MM.1S (cell line): ENCODE measurements around the gene DPY19L3.

Source experiments
- DNase-seq: peaks from one replicate; pipeline ENCODE4 v3.0.0-alpha.2; 2015
- H2AFZ ChIP-seq: fragments of 300-600 bp; sonication (generic); 2 replicates; pipeline ENCODE4 v1.6.0; 2016; ENCODE audit warnings: antibody characterized with exemption, low read length
- H3F3A ChIP-seq: fragments of 300-600 bp; sonication (generic); 2 replicates; pipeline ENCODE4 v1.6.1; 2016; ENCODE audit warnings: mild to moderate bottlenecking, antibody characterized with exemption, low read length, moderate library complexity, mixed read lengths; ENCODE audit not compliant: insufficient read depth
- H3K27ac ChIP-seq: fragments of 300-600 bp; sonication (generic); 2 replicates; pipeline ENCODE4 v1.5.1; 2016; ENCODE audit warnings: mild to moderate bottlenecking, low read length
- H3K27me3 ChIP-seq: fragments of 300-600 bp; sonication (generic); replicated peaks from 2 replicates; pipeline ENCODE4 v1.6.0; 2016; ENCODE audit warnings: low read length; ENCODE audit not compliant: insufficient read depth
- H3K36me3 ChIP-seq: fragments of 300-600 bp; sonication (generic); replicated peaks from 2 replicates; pipeline ENCODE4 v1.6.1; 2016; ENCODE audit warnings: mild to moderate bottlenecking, low read length, mixed read lengths; ENCODE audit not compliant: insufficient read depth
- H3K4me1 ChIP-seq: fragments of 300-600 bp; sonication (generic); 2 replicates; pipeline ENCODE4 v1.6.1; 2016; ENCODE audit warnings: low read length, mixed read lengths
- H3K4me2 ChIP-seq: fragments of 300-600 bp; sonication (generic); 2 replicates; pipeline ENCODE4 v1.6.0; 2016; ENCODE audit warnings: low read depth, low read length
- H3K4me3 ChIP-seq: fragments of 300-600 bp; sonication (generic); 2 replicates; pipeline ENCODE4 v1.5.1; 2016; ENCODE audit warnings: low read length, mixed read lengths
- H3K79me2 ChIP-seq: fragments of 300-600 bp; sonication (generic); 2 replicates; pipeline ENCODE4 v1.6.1; 2016; ENCODE audit warnings: mixed run types, low read length, mixed read lengths
- H3K9ac ChIP-seq: fragments of 300-600 bp; sonication (generic); 2 replicates; pipeline ENCODE4 v1.6.1; 2016; ENCODE audit warnings: low read length, mixed read lengths
- H3K9me2 ChIP-seq: fragments of 300-600 bp; sonication (generic); replicated peaks from 2 replicates; pipeline ENCODE4 v1.6.1; 2016; ENCODE audit warnings: mild to moderate bottlenecking, low read length, mixed read lengths; ENCODE audit not compliant: insufficient read depth
- H3K9me3 ChIP-seq: fragments of 300-600 bp; sonication (generic); replicated peaks from 2 replicates; pipeline ENCODE4 v1.6.1; 2016; ENCODE audit warnings: mild to moderate bottlenecking, low read length, mixed read lengths; ENCODE audit not compliant: insufficient read depth
- H4K20me1 ChIP-seq: fragments of 300-600 bp; sonication (generic); 2 replicates; pipeline ENCODE4 v1.6.1; 2016; ENCODE audit warnings: mild to moderate bottlenecking, low read length, moderate library complexity, mixed read lengths; ENCODE audit not compliant: insufficient read depth
- CTCF ChIP-seq: fragments of 300-600 bp; sonication (generic); IDR thresholded peaks from 2 replicates; pipeline ENCODE4 v1.5.1; 2016; ENCODE audit warnings: antibody characterized with exemption, low read length, mixed read lengths
- EZH2 ChIP-seq: fragments of 300-600 bp; sonication (generic); optimal IDR thresholded peaks from 2 replicates; pipeline ENCODE3; 2017; ENCODE audit warnings: low read depth, mild to moderate bottlenecking, antibody characterized with exemption, low read length, mixed read lengths
- EZH2phosphoT487 ChIP-seq: fragments of 300-600 bp; sonication (generic); IDR thresholded peaks from 2 replicates; pipeline ENCODE4 v1.6.1; 2018; ENCODE audit warnings: antibody characterized with exemption, low read length

The DPY19L3 gene

GRCh38 chr19:32367063-32367462 lies 38.5 kb upstream of the DPY19L3 start:
- Histone ChIP-seq H3K9me3 (no peaks in the 10 kb centered on the region), H2AFZ (no peak overlapping the region), H3K79me2 (peaks cover 75% of the 10 kb centered on the region), H3K9ac (no peak overlapping the region), H3K4me1 (no peaks in the 10 kb centered on the region), H3K27me3 (no peaks in the 10 kb centered on the region), H3K4me2 (no peak overlapping the region), H3K4me3 (no peak overlapping the region), H3F3A (no peaks in the 10 kb centered on the region), H3K9me2 (no peaks in the 10 kb centered on the region), H4K20me1 (peaks cover 3% of the 10 kb centered on the region; the same call in 1 of the 2 replicates), H3K36me3 (peaks cover 9% of the 10 kb centered on the region), H3K27ac (no peak overlapping the region)
- TF ChIP-seq EZH2 (no peak), EZH2phosphoT487 (no peak), CTCF (no peak)
- no peak for DNase-seq

GRCh38 chr19:32367948-32368536 lies 37.5 kb upstream of the DPY19L3 start:
- peaks cover 66% of the 10 kb centered on the region for H3K79me2 ChIP-seq
- no peak overlapping the region for H3K9ac ChIP-seq
- H3K36me3 ChIP-seq: peaks cover 14% of the 10 kb centered on the region
- no peak overlapping the region for H3K27ac ChIP-seq
- TF ChIP-seq CTCF (no peak), EZH2 (no peak), EZH2phosphoT487 (no peak)
- no peaks in the 10 kb centered on the region for H3F3A ChIP-seq
- DNase-seq: no peak
- H4K20me1 ChIP-seq: peaks cover 3% of the 10 kb centered on the region; the same call in 1 of the 2 replicates
- no peaks in the 10 kb centered on the region for H3K9me2 ChIP-seq
- no peak overlapping the region for H3K4me3 ChIP-seq
- H3K27me3 ChIP-seq: no peaks in the 10 kb centered on the region
- H3K4me1 ChIP-seq: no peaks in the 10 kb centered on the region
- H2AFZ ChIP-seq: no peak overlapping the region
- no peak overlapping the region for H3K4me2 ChIP-seq
- no peaks in the 10 kb centered on the region for H3K9me3 ChIP-seq

DNA sequence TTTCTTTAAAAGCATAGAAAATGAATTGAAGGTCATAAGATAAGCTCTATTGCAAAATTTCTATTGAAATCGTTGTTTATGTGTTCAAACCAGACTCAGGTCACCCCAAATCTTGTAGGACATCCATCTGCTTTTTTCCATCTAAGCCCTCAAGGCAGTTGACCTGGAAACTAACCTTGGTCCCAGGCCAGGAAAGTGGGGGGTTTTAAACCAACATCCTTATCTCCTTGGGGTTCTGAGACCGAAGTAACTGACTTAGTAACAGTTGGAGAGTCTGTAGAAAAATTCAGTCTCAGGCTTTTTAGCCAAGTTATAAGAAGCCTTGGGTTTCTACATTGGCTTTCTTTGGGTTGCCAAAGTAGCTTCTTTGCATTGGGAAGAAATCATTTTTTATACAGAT lies 36.8 kb upstream of the DPY19L3 start:
- Histone ChIP-seq H3K9me2 (no peaks in the 10 kb centered on the region), H3K4me3 (no peak overlapping the region), H3K4me1 (no peaks in the 10 kb centered on the region), H3K27ac (no peak overlapping the region), H3K79me2 (peaks cover 60% of the 10 kb centered on the region), H3K4me2 (no peak overlapping the region), H3K9ac (no peak overlapping the region), H2AFZ (no peak overlapping the region), H4K20me1 (peaks cover 3% of the 10 kb centered on the region; the same call in 1 of the 2 replicates), H3K27me3 (no peaks in the 10 kb centered on the region), H3K9me3 (no peaks in the 10 kb centered on the region), H3K36me3 (peaks cover 18% of the 10 kb centered on the region), H3F3A (no peaks in the 10 kb centered on the region)
- no peak for TF ChIP-seq CTCF
- no peak for TF ChIP-seq EZH2
- TF ChIP-seq EZH2phosphoT487: no peak
- no peak for DNase-seq
